Stimulated activated CD4-positive, alpha-beta T cell treated with anti-CD3 and anti-CD28 coated beads, Interleukin-2, amount 100 ng/mL, for 4 hours (primary cell): ENCODE data around the gene GRB2.
"Not testable (repeated sequence)": the region's sequence is repeated elsewhere in the genome, so short reads cannot be mapped to it uniquely, and the experiment has no call there.

ENCODE experiments used
- DNase-seq: peaks from one replicate; pipeline ENCODE4 v3.0.0-alpha.2; 2020; ENCODE audit warnings: low read depth

GRB2 gene

GRCh38 chr17:75350706-75351105, 54.8 kb downstream of the GRB2 start:
- DNase-seq, result no peak

GRCh38 chr17:75350029-75350428, 55.4 kb downstream of the GRB2 start:
- no peak for DNase-seq

- no peak for DNase-seq
Measured at GRCh38 chr17:75349589-75349988, 55.9 kb downstream of the GRB2 start.

GRCh38 chr17:75348386-75349012, 57.0 kb downstream of the GRB2 start:
- no peak for DNase-seq

GRCh38 chr17:75346906-75347305, 58.6 kb downstream of the GRB2 start:
- no peak for DNase-seq

- DNase-seq, result not testable (repeated sequence)
Measured at GRCh38 chr17:75346368-75346767, 59.1 kb downstream of the GRB2 start.

GRCh38 chr17:75345514-75346167, 59.8 kb downstream of the GRB2 start:
- no peak for DNase-seq

GRCh38 chr17:75344666-75345065, 60.8 kb downstream of the GRB2 start:
- peak; percentile 52 for DNase-seq

GRCh38 chr17:75342996-75343395, 62.5 kb downstream of the GRB2 start:
- no peak for DNase-seq

GRCh38 chr17:75341784-75342486, 63.5 kb downstream of the GRB2 start:
- DNase-seq, result no peak

GRCh38 chr17:75340631-75341030, 64.8 kb downstream of the GRB2 start:
- no peak for DNase-seq

- no peak for DNase-seq
Measured at GRCh38 chr17:75339971-75340370, 65.5 kb downstream of the GRB2 start.

GRCh38 chr17:75338335-75338734, 67.1 kb downstream of the GRB2 start:
- DNase-seq, result no peak

- DNase-seq, result no peak
Measured at GRCh38 chr17:75335315-75335714, 70.2 kb downstream of the GRB2 start.

GRCh38 chr17:75334723-75335122, 70.8 kb downstream of the GRB2 start:
- DNase-seq, result no peak

GRCh38 chr17:75331671-75332070, 73.8 kb downstream of the GRB2 start:
- DNase-seq, result no peak

GRCh38 chr17:75327757-75328156, 77.7 kb downstream of the GRB2 start:
- no peak for DNase-seq

- no peak for DNase-seq
Measured at GRCh38 chr17:75326226-75326848, 79.1 kb downstream of the GRB2 start.

- no peak for DNase-seq
Measured at GRCh38 chr17:75325827-75326225, 79.7 kb downstream of the GRB2 start.

GRCh38 chr17:75325348-75325747, 80.1 kb downstream of the GRB2 start:
- DNase-seq, result no peak

- DNase-seq, result no peak
Measured at GRCh38 chr17:75321506-75321905, 84.0 kb downstream of the GRB2 start.

GRCh38 chr17:75319904-75320691, 85.4 kb downstream of the GRB2 start:
- DNase-seq, result no peak
